WTC11 (cell line): ENCODE data around the gene POFUT2.

ENCODE experiments used
- AFF4 ChIP-seq: sonication (generic); formaldehyde crosslinking; IDR thresholded peaks from 2 replicates; pipeline ENCODE4 v1.8.1; 2023; ENCODE audit warnings: mild to moderate bottlenecking, missing genetic modification reagents, borderline replicate concordance
- ATF3 ChIP-seq: sonication (generic); formaldehyde crosslinking; conservative IDR thresholded peaks from 2 replicates; pipeline ENCODE4 v1.8.1; 2022; ENCODE audit warnings: mild to moderate bottlenecking, missing genetic modification reagents
- CTCF ChIP-seq: fragments of 200-600 bp; IDR thresholded peaks from 2 replicates; pipeline ENCODE4 v1.8.0; 2022; ENCODE audit warnings: antibody characterized with exemption
- HMGA2 ChIP-seq: fragments of 250-450 bp; sonication (Bioruptor Pico); IDR thresholded peaks from 2 replicates; pipeline ENCODE4 v1.4.0; 2021; ENCODE audit warnings: mild to moderate bottlenecking, moderate library complexity
- IRF1 ChIP-seq: sonication (generic); formaldehyde crosslinking; IDR thresholded peaks from 2 replicates; pipeline ENCODE4 v1.8.0; 2023; ENCODE audit warnings: missing genetic modification reagents
- MLX ChIP-seq: sonication (generic); formaldehyde crosslinking; IDR thresholded peaks from 2 replicates; pipeline ENCODE4 v1.8.1; 2023; ENCODE audit warnings: mild to moderate bottlenecking, missing genetic modification reagents, moderate library complexity
- MXD4 ChIP-seq: fragments of 250-450 bp; sonication (Bioruptor Pico); IDR thresholded peaks from 2 replicates; pipeline ENCODE4 v1.8.0; 2021; ENCODE audit warnings: mild to moderate bottlenecking, moderate library complexity, borderline replicate concordance
- NFE2L1 ChIP-seq: sonication (generic); formaldehyde crosslinking; IDR thresholded peaks from 2 replicates; pipeline ENCODE4 v1.8.1; 2023; ENCODE audit warnings: missing genetic modification reagents
- SP1 ChIP-seq: sonication (generic); formaldehyde crosslinking; conservative IDR thresholded peaks from 2 replicates; pipeline ENCODE4 v1.8.1; 2022; ENCODE audit warnings: missing genetic modification reagents
- TCF7 ChIP-seq: sonication (generic); formaldehyde crosslinking; IDR thresholded peaks from 2 replicates; pipeline ENCODE4 v1.8.0; 2022; ENCODE audit warnings: mild to moderate bottlenecking, low read depth, missing genetic modification reagents, moderate library complexity
- USF2 ChIP-seq: sonication (generic); formaldehyde crosslinking; IDR thresholded peaks from 2 replicates; pipeline ENCODE4 v1.8.1; 2023; ENCODE audit warnings: mild to moderate bottlenecking, missing genetic modification reagents, moderate library complexity
- ZNF121 ChIP-seq: sonication (generic); formaldehyde crosslinking; IDR thresholded peaks from 2 replicates; pipeline ENCODE4 v1.8.0; 2023; ENCODE audit warnings: missing genetic modification reagents
- ZNF317 ChIP-seq: sonication (generic); formaldehyde crosslinking; IDR thresholded peaks from 2 replicates; pipeline ENCODE4 v1.8.1; 2023; ENCODE audit warnings: low read depth, mild to moderate bottlenecking, moderate library complexity, missing genetic modification reagents, borderline replicate concordance

- TF ChIP-seq CTCF (no peak), TCF7 (CRISPR knock-in tag) (no peak), USF2 (CRISPR knock-in tag) (no peak), SP1 (CRISPR knock-in tag) (no peak), IRF1 (CRISPR knock-in tag) (no peak), MLX (CRISPR knock-in tag) (no peak), ZNF317 (no peak), NFE2L1 (CRISPR knock-in tag) (no peak), ZNF121 (CRISPR knock-in tag) (no peak), HMGA2 (CRISPR knock-in tag) (no peak), MXD4 (CRISPR knock-in tag) (no peak), ATF3 (CRISPR knock-in tag) (no peak), AFF4 (CRISPR knock-in tag) (no peak)
These were observed 31.9 kb upstream of the POFUT2 start for GRCh38 chr21:45319461-45320211.
